Stimulated activated CD8-positive, alpha-beta memory T cell treated with anti-CD3 and anti-CD28 coated beads, Interleukin-12 subunit alpha, Interleukin-12 subunit beta, amount 100 ng/mL, for 1 hour (primary cell): ENCODE results near the gene RNASE4.
A peak's percentile ranks its signal among the peaks of the same experiment; 100 is the strongest.
"Not testable (repeated sequence)": the region's sequence is repeated elsewhere in the genome, so short reads cannot be mapped to it uniquely, and the experiment has no call there.

Experiments used
- DNase-seq: peaks from one replicate; pipeline ENCODE4 v3.0.0-alpha.2; 2020; ENCODE audit warnings: low read depth

Gene RNASE4

GRCh38 chr14:20683891-20684661, at the start of gene RNASE4:
TSS of gene RNASE4 (plus strand) at chr14:20684560. CDS start at chr14:20699372, 14,812 bp downstream.
- DNase-seq: peak; percentile 72

- no peak for DNase-seq
These were observed 42.8 kb upstream of the RNASE4 start, which contains the start of gene OR6S1 for GRCh38 chr14:20641591-20641990. TSS of gene OR6S1 (minus strand) at chr14:20641691. CDS start at chr14:20641691, 0 bp downstream.

GRCh38 chr14:20642182-20642581, 42.2 kb upstream of the RNASE4 start:
- no peak for DNase-seq

- DNase-seq: not testable (repeated sequence)
These were observed 41.6 kb upstream of the RNASE4 start for GRCh38 chr14:20642755-20643154.

GRCh38 chr14:20644520-20644919, 39.8 kb upstream of the RNASE4 start:
- DNase-seq: no peak

- DNase-seq: no peak
These were observed 38.9 kb upstream of the RNASE4 start for GRCh38 chr14:20645481-20645880.

- no peak for DNase-seq
These were observed 31.1 kb upstream of the RNASE4 start for GRCh38 chr14:20652996-20653975.

- no peak for DNase-seq
These were observed 28.5 kb upstream of the RNASE4 start for GRCh38 chr14:20655851-20656250.

- no peak for DNase-seq
These were observed 28.1 kb upstream of the RNASE4 start for GRCh38 chr14:20656274-20656673.

- no peak for DNase-seq
These were observed 26.8 kb upstream of the RNASE4 start for GRCh38 chr14:20657216-20658211.

- DNase-seq: no peak
These were observed 26.1 kb upstream of the RNASE4 start for GRCh38 chr14:20658246-20658645.

- DNase-seq: no peak
These were observed 25.0 kb upstream of the RNASE4 start for GRCh38 chr14:20659336-20659735.

- DNase-seq: no peak
These were observed 24.5 kb upstream of the RNASE4 start for GRCh38 chr14:20659813-20660395.

- DNase-seq: no peak
These were observed 23.2 kb upstream of the RNASE4 start for GRCh38 chr14:20661197-20661596.

GRCh38 chr14:20662968-20663732, 21.2 kb upstream of the RNASE4 start:
- peak; percentile 56 for DNase-seq

- not testable (repeated sequence) for DNase-seq
These were observed 17.9 kb upstream of the RNASE4 start for GRCh38 chr14:20666400-20666961.

- DNase-seq: no peak
These were observed 16.4 kb upstream of the RNASE4 start for GRCh38 chr14:20667957-20668356.

GRCh38 chr14:20668969-20669368, 15.4 kb upstream of the RNASE4 start:
- DNase-seq: no peak

GRCh38 chr14:20671597-20672283, 12.6 kb upstream of the RNASE4 start:
- DNase-seq: no peak
